H1 (cell line): ENCODE results near the gene CMTM1. TPM values are rescaled to one million over a fixed set of nuclear protein-coding genes. Genes with fewer than 3 reads are reported as not detected.

Source experiments
- CTCF ChIA-PET: fragments of 300-600 bp; sonication (Branson Sonifier 250); formaldehyde crosslinking; loops from one replicate; lab custom pipeline; 2021; ENCODE audit not compliant: partially characterized antibody; lab: Charles Lee
- POLR2A ChIA-PET: fragments of 300-600 bp; sonication (Branson Sonifier 250); formaldehyde crosslinking; loops from one replicate; lab custom pipeline; 2021; ENCODE audit warnings: inconsistent platforms; ENCODE audit not compliant: partially characterized antibody; lab: Charles Lee
- DNase-seq, 2 experiments: peaks; one replicate each; pipeline versions ENCODE4 v3.0.0 to v3.0.0-alpha.2; 2010 to 2022; ENCODE audit warnings: low spot score in 2 of 2, low read depth in 1 of 2, mixed read lengths in 1 of 2
- FAIRE-seq: peaks from 2 replicates; lab custom pipeline; 2011; peaks lifted over from hg19 to GRCh38; lab: Jason Lieb, UNC
- H2AFZ ChIP-seq: 2 replicates; pipeline ENCODE4 v1.8.1; 2012; ENCODE audit warnings: low read length, inconsistent platforms
- H2AK5ac ChIP-seq: 2 replicates; pipeline ENCODE4 v1.6.1; 2013; ENCODE audit warnings: low read depth, low read length
- H2BK120ac ChIP-seq: replicated peaks from 2 replicates; pipeline ENCODE3; 2013; ENCODE audit warnings: low read depth, low read length, inconsistent platforms
- H2BK12ac ChIP-seq: 2 replicates; pipeline ENCODE4 v1.6.1; 2013; ENCODE audit warnings: low read depth, low read length
- H2BK15ac ChIP-seq: 2 replicates; pipeline ENCODE4 v1.6.1; 2013; ENCODE audit warnings: low read length
- H2BK20ac ChIP-seq: 2 replicates; pipeline ENCODE4 v1.6.1; 2013; ENCODE audit warnings: low read length
- H2BK5ac ChIP-seq: 2 replicates; pipeline ENCODE4 v1.6.1; 2013; ENCODE audit warnings: low read depth, low read length
- H3K14ac ChIP-seq: 2 replicates; pipeline ENCODE4 v1.6.1; 2013; ENCODE audit warnings: inconsistent platforms; ENCODE audit not compliant: insufficient read length
- H3K18ac ChIP-seq: 2 replicates; pipeline ENCODE4 v1.6.1; 2013; ENCODE audit warnings: low read length; ENCODE audit errors: extremely low read depth
- H3K23ac ChIP-seq: 2 replicates; pipeline ENCODE4 v1.6.1; 2013; ENCODE audit warnings: inconsistent platforms; ENCODE audit not compliant: insufficient read length
- H3K23me2 ChIP-seq: 2 replicates; pipeline ENCODE4 v1.6.1; 2013; ENCODE audit warnings: low read depth, low read length
- H3K27ac ChIP-seq: 2 replicates; pipeline ENCODE4 v1.6.1; 2011; ENCODE audit warnings: low read depth, low read length, inconsistent platforms
- H3K27me3 ChIP-seq, 4 experiments: replicated peaks in 1 of 4; 1 replicate in 1 of 4; 2 replicates in 3 of 4; pipeline versions ENCODE4 v1.6.1 to v1.8.1; 2011 to 2013; ENCODE audit warnings: low read length in 3 of 4, mild to moderate bottlenecking in 3 of 4, inconsistent platforms in 2 of 4, mixed read lengths in 2 of 4, moderate library complexity in 1 of 4; ENCODE audit not compliant: control insufficient read depth in 3 of 4, insufficient read depth in 3 of 4; ENCODE audit errors: extremely low read depth in 1 of 4
- H3K36me3 ChIP-seq, 4 experiments: 2 replicates each; pipeline versions ENCODE4 v1.6.1 to v1.8.1; 2011 to 2013; ENCODE audit warnings: mild to moderate bottlenecking in 4 of 4, low read length in 3 of 4, moderate library complexity in 2 of 4, control low read depth in 1 of 4, inconsistent platforms in 1 of 4; ENCODE audit not compliant: insufficient read depth in 4 of 4, control insufficient read depth in 2 of 4
- H3K4ac ChIP-seq: replicated peaks from 2 replicates; pipeline ENCODE3; 2013; ENCODE audit warnings: low read length, low read depth, mixed read lengths, inconsistent platforms; ENCODE audit not compliant: insufficient read length
- H3K4me1 ChIP-seq, 4 experiments: replicated peaks in 1 of 4; 1 replicate in 1 of 4; 2 replicates in 3 of 4; pipeline versions ENCODE4 v1.6.1 to v1.8.1; 2011 to 2013; ENCODE audit warnings: low read length in 3 of 4, inconsistent platforms in 2 of 4, mixed read lengths in 1 of 4; ENCODE audit not compliant: insufficient read depth in 4 of 4, control insufficient read depth in 3 of 4
- H3K4me2 ChIP-seq, 2 experiments: 2 replicates each; pipeline versions ENCODE4 v1.6.1 to v1.8.1; 2011 to 2013; ENCODE audit warnings: low read depth in 2 of 2, low read length in 2 of 2, control low read depth in 1 of 2, inconsistent platforms in 1 of 2, mild to moderate bottlenecking in 1 of 2; ENCODE audit not compliant: insufficient read depth in 1 of 2
- H3K4me3 ChIP-seq, 4 experiments: fragments of 200-600, 300-600 bp in 1 of 4; sonication (generic), shearing (Covaris generic), sonication (Bioruptor Twin) in 1 of 4; 2 replicates each; pipeline versions ENCODE4 v1.5.1 to v1.8.1; 2011 to 2016; ENCODE audit warnings: low read length in 4 of 4, low read depth in 3 of 4, control low read depth in 2 of 4, inconsistent platforms in 2 of 4, mild to moderate bottlenecking in 2 of 4, mixed read lengths in 1 of 4, moderate library complexity in 1 of 4; ENCODE audit not compliant: insufficient read depth in 2 of 4; ENCODE audit errors: extremely low read depth in 1 of 4
- H3K56ac ChIP-seq: replicated peaks from 2 replicates; pipeline ENCODE3; 2013; ENCODE audit warnings: low read depth, mild to moderate bottlenecking, mixed read lengths, low read length, inconsistent platforms; ENCODE audit not compliant: insufficient read length
- H3K79me1 ChIP-seq: 2 replicates; pipeline ENCODE4 v1.6.1; 2013; ENCODE audit warnings: low read depth, low read length, control low read depth
- H3K79me2 ChIP-seq, 2 experiments: 2 replicates each; pipeline versions ENCODE4 v1.6.1 to v1.8.1; 2012 to 2013; ENCODE audit warnings: low read length in 2 of 2, mild to moderate bottlenecking in 2 of 2, inconsistent platforms in 1 of 2; ENCODE audit not compliant: insufficient read depth in 2 of 2, control insufficient read depth in 1 of 2
- H3K9ac ChIP-seq, 4 experiments: replicated peaks in 1 of 4; 1 replicate in 1 of 4; 2 replicates in 3 of 4; pipeline versions ENCODE4 v1.6.1 to v1.8.1; 2011 to 2013; ENCODE audit warnings: low read depth in 3 of 4, low read length in 3 of 4, control low read depth in 2 of 4, mild to moderate bottlenecking in 2 of 4, moderate library complexity in 2 of 4, inconsistent platforms in 1 of 4; ENCODE audit errors: extremely low read depth in 1 of 4
- H3K9me3 ChIP-seq, 2 experiments: 2 replicates each; pipeline versions ENCODE4 v1.6.1 to v1.8.1; 2012 to 2013; ENCODE audit warnings: mild to moderate bottlenecking in 2 of 2, moderate library complexity in 2 of 2, control low read depth in 1 of 2, inconsistent platforms in 1 of 2, low read depth in 1 of 2, low read length in 1 of 2, mixed read lengths in 1 of 2; ENCODE audit not compliant: insufficient read depth in 2 of 2
- H4K20me1 ChIP-seq, 2 experiments: replicated peaks in 1 of 2; 2 replicates each; pipeline versions ENCODE3 to v1.8.1; 2011 to 2013; ENCODE audit warnings: inconsistent platforms in 2 of 2, low read length in 2 of 2, mild to moderate bottlenecking in 1 of 2; ENCODE audit not compliant: insufficient read depth in 2 of 2, control insufficient read depth in 1 of 2
- H4K5ac ChIP-seq: 2 replicates; pipeline ENCODE4 v1.6.1; 2013; ENCODE audit warnings: low read length, low read depth, mixed read lengths, inconsistent platforms; ENCODE audit not compliant: insufficient read length
- H4K8ac ChIP-seq: 2 replicates; pipeline ENCODE4 v1.8.0; 2013; ENCODE audit warnings: mild to moderate bottlenecking, moderate library complexity, low read length, inconsistent platforms; ENCODE audit not compliant: insufficient read depth; ENCODE audit errors: extremely low read depth
- H4K91ac ChIP-seq: replicated peaks from 2 replicates; pipeline ENCODE3; 2013; ENCODE audit warnings: low read length, mixed read lengths, inconsistent platforms; ENCODE audit not compliant: insufficient read length
- FOSL1 ChIP-seq: IDR thresholded peaks from 2 replicates; pipeline ENCODE4 v1.6.1; 2011; ENCODE audit warnings: mild to moderate bottlenecking, low read depth, low read length, moderate library complexity; ENCODE audit not compliant: insufficient read depth
- KDM1A ChIP-seq: fragments of 200-600, 300-600 bp; sonication (generic); IDR thresholded peaks from 2 replicates; pipeline ENCODE4 v1.7.1; 2016; ENCODE audit warnings: mild to moderate bottlenecking, low read length, borderline replicate concordance
- NANOG ChIP-seq: IDR thresholded peaks from 2 replicates; pipeline ENCODE4 v1.6.1; 2011; ENCODE audit warnings: low read length, low read depth, mild to moderate bottlenecking, inconsistent platforms; ENCODE audit not compliant: insufficient read depth, poor library complexity, severe bottlenecking
- RAD21 ChIP-seq, 2 experiments: IDR thresholded peaks in 1 of 2; conservative IDR thresholded peaks in 1 of 2; 2 replicates each; pipeline ENCODE4 v1.6.1; 2011; ENCODE audit warnings: low read depth in 2 of 2, low read length in 2 of 2, improper control_type of control experiment in 1 of 2, inconsistent platforms in 1 of 2, mild to moderate bottlenecking in 1 of 2, moderate library complexity in 1 of 2
- SP4 ChIP-seq: IDR thresholded peaks from 2 replicates; pipeline ENCODE4 v1.6.1; 2012; ENCODE audit warnings: low read length, inconsistent platforms
- WGBS, 2 experiments: shearing (Covaris generic) in 1 of 2; methylation state at CpG; one replicate each; pipeline versions ENCODE4 v1.1.6 to v1.1.7; 2013 to 2015; ENCODE audit warnings: low lambda C conversion rate in 2 of 2, mixed read lengths in 2 of 2, inconsistent platforms in 1 of 2, low coverage in 1 of 2, missing lambda C conversion rate in 1 of 2; ENCODE audit not compliant: insufficient replicate concordance in 2 of 2, insufficient coverage in 1 of 2, insufficient read length in 1 of 2; ENCODE audit errors: extremely low coverage in 1 of 2, missing lambda C conversion rate in 1 of 2; 5-methylcytosine and 5-hydroxymethylcytosine counted together
- polyA plus RNA-seq, 7 experiments: library from polyadenylated mRNA; depleted of rRNA in 3 of 7; stranded (reverse) in 5 of 7; unstranded in 2 of 7; fragments of >200 nt in 5 of 7; fragments of 200-250 nt in 2 of 7; gene quantifications; 1 replicate in 5 of 7; 2 replicates in 1 of 7; 4 replicates in 1 of 7; pipeline versions ENCODE4 v1.2.1 to v1.2.3, GENCODE V29; 2011 to 2013; ENCODE audit warnings: missing spikeins in 2 of 7, mixed read lengths in 2 of 7
- total RNA-seq: library from RNA; stranded (reverse); fragmentation: NEBNext Ultra II Directional; extraction: Animal tissue kit (Norgen Biotek cat#: 25700); gene quantifications from 2 replicates; pipeline ENCODE4 v1.2.1, GENCODE V29; 2021

Gene CMTM1
- total and polyA plus RNA-seq, 2 of the 8 experiments (the other 6 are each of a cell fraction or from before 2014, with no cell fraction given), result 1.2 to 2.0 TPM

DNA sequence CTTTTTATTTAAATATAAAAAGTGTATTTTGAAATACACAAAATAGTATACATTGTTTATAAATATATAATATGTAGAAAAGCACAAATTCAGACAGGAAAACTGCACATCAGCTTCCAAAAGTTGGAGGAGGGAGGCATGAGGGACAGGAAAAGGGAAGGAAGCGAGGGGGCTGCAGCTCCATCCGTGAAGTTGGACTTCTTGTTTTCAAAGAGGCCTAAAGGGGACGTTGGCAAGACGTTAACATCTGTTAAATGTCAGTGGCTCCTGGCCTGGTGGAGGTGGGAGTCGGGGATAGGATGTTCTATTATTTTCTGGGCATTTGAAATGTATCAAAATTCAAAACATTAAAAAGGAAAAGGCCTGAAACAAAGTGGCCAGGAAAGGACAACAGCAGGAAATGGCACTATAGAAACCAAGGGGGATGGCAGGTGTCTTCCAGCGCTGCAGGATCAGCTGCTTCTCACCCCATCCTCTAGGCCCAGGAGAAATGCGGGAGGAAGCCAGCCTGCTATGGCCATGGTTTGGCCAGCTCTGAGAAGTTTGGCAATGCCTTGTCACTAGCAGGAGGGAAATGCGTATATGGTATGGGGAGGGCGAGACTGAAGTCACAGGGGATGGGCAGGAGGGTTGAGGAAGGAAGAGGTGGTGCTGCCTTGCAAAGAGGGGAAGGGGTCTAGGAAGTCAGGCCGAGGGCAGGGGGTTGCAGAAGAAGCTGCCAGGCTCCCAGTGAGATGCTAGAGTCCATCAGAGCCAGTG, 19.4 kb downstream of the CMTM1 start:
- H3K9me3 ChIP-seq, result no peaks in the 10 kb centered on the region
- no peaks in the 10 kb centered on the region for H3K79me1 ChIP-seq
- no peak overlapping the region for H3K27ac ChIP-seq
- no peaks in the 10 kb centered on the region for H3K79me2 ChIP-seq
- no peak overlapping the region for H2AFZ ChIP-seq
- no peak overlapping the region for H4K5ac ChIP-seq
- H3K27me3 ChIP-seq, result peaks cover 0 to 2% (median 0%) of the 10 kb centered on the region in 4 experiments; a peak in 2 of 7 replicates
- ChIA-PET CTCF (interaction anchor here (0.5 to 1.8 kb wide), 7 partner anchors 13 to 155 kb away, joined by 3 to 6 read pairs (median 3); no protein-coding TSS in a partner anchor), POLR2A (interaction anchor here (0.9 to 1.3 kb wide), 4 partner anchors 16 to 182 kb away, joined by 3 read pairs; no protein-coding TSS in a partner anchor)
- H3K4me1 ChIP-seq, result peaks cover 0 to 5% (median 2%) of the 10 kb centered on the region in 4 experiments; a peak in 3 of 7 replicates
- H3K23ac ChIP-seq, result no peak overlapping the region
- H2BK5ac ChIP-seq, result no peak overlapping the region
- no peak overlapping the region for H2AK5ac ChIP-seq
- 85% methylated on average over 10 of the region's 10 CpGs; no CpG with 5 or more reads in 1 of the 2 experiments for WGBS, 2 experiments
- no peak overlapping the region for H3K4me2 ChIP-seq
- peak overlapping the region; percentile 4; the same call in 1 of the 2 replicates for H2BK12ac ChIP-seq
- H4K8ac ChIP-seq, result peak overlapping the region; percentile 69; the same call in 1 of the 2 replicates
- no peaks in the 10 kb centered on the region for H3K36me3 ChIP-seq
- no peak overlapping the region for H2BK120ac ChIP-seq
- H3K4ac ChIP-seq, result no peak overlapping the region
- no peak overlapping the region for H2BK15ac ChIP-seq
- no peaks in the 10 kb centered on the region for H4K20me1 ChIP-seq
- no peaks in the 10 kb centered on the region for H3K23me2 ChIP-seq
- DNase-seq (no peak), FAIRE-seq (no peak)
- H4K91ac ChIP-seq, result no peak overlapping the region
- peak overlapping the region; percentile 34 for H3K56ac ChIP-seq
- H3K18ac ChIP-seq, result no peak overlapping the region
- H3K4me3 ChIP-seq, result no peak overlapping the region
- H3K14ac ChIP-seq, result no peak overlapping the region
- no peak overlapping the region for H3K9ac ChIP-seq
- no peak overlapping the region for H2BK20ac ChIP-seq
- TF ChIP-seq KDM1A (no peak), RAD21 (IDR thresholded peaks at IDR 0.05 in 1 of 2, conservative IDR thresholded peaks at IDR 0.05 in 1 of 2; ENCODE audit: low read depth in 2 of 2, low read length in 2 of 2) (no peak), SP4 (no peak), FOSL1 (no peak), NANOG (no peak)
